AG04450 (cell line): ENCODE measurements around the gene ACOXL. TPM values are rescaled to one million over a fixed set of nuclear protein-coding genes. Genes with fewer than 3 reads are reported as not detected.

Experiments
- CTCF ChIA-PET: fragments of 300-600, 350-600 bp; formaldehyde crosslinking; extraction: SDS; loops from one replicate; lab custom pipeline; 2022; ENCODE audit warnings: antibody characterized with exemption, inconsistent platforms; lab: Charles Lee
- POLR2A ChIA-PET: fragments of 350-600 bp; formaldehyde crosslinking; extraction: SDS; loops from one replicate; lab custom pipeline; 2021; ENCODE audit warnings: antibody characterized with exemption, inconsistent platforms; lab: Yijun Ruan, JAX
- DNase-seq: peaks from one replicate; pipeline ENCODE4 v3.0.0-alpha.2; 2011; ENCODE audit warnings: low read depth, low spot score
- H3K27ac ChIP-seq: one replicate; pipeline ENCODE4 v1.5.1; 2012; ENCODE audit warnings: low read depth, low read length, control low read depth
- H3K27me3 ChIP-seq: one replicate; pipeline ENCODE4 v1.6.0; 2012; ENCODE audit warnings: low read length; ENCODE audit not compliant: control insufficient read depth, insufficient read depth
- H3K4me3 ChIP-seq: 2 replicates; pipeline ENCODE4 v1.5.1; 2011; ENCODE audit warnings: mild to moderate bottlenecking, low read depth, low read length, control low read depth
- H3K9me3 ChIP-seq: 2 replicates; pipeline ENCODE4 v1.5.1; 2012; ENCODE audit warnings: low read length; ENCODE audit not compliant: control insufficient read depth, insufficient read depth
- CTCF ChIP-seq: IDR thresholded peaks from 2 replicates; pipeline ENCODE4 v1.5.1; 2011; ENCODE audit warnings: low read depth, low read length, control low read depth, inconsistent platforms
- polyA plus RNA-seq: library from polyadenylated mRNA; depleted of rRNA; stranded (reverse); fragments of >200 nt; gene quantifications from 2 replicates; pipeline ENCODE4 v1.2.3, GENCODE V29; 2011

ACOXL gene
- polyA plus RNA-seq, 1 experiment: not detected

- H3K4me3 ChIP-seq: no peak overlapping the region
- H3K9me3 ChIP-seq: no peaks in the 10 kb centered on the region
- ChIA-PET CTCF (no interaction called here), POLR2A (no interaction called here)
- H3K27me3 ChIP-seq: peaks cover 23% of the 10 kb centered on the region
- H3K27ac ChIP-seq: no peak overlapping the region
- no peak for DNase-seq
- no peak for TF ChIP-seq CTCF
These were observed 72.1 kb downstream of the ACOXL start for GRCh38 chr2:110804433-110804832.

- CTCF ChIA-PET: no interaction called here
- POLR2A ChIA-PET: no interaction called here
- peaks cover 23% of the 10 kb centered on the region for H3K27me3 ChIP-seq
- no peak for TF ChIP-seq CTCF
- H3K4me3 ChIP-seq: no peak overlapping the region
- no peak overlapping the region for H3K27ac ChIP-seq
- no peak for DNase-seq
- no peaks in the 10 kb centered on the region for H3K9me3 ChIP-seq
These were observed 72.5 kb downstream of the ACOXL start for GRCh38 chr2:110804915-110805314.

GRCh38 chr2:110805894-110806452 is 73.6 kb downstream of the ACOXL start:
- CTCF ChIA-PET: no interaction called here
- no peak for TF ChIP-seq CTCF

GRCh38 chr2:110807522-110807921 is 75.1 kb downstream of the ACOXL start:
- no peak for TF ChIP-seq CTCF
- Histone ChIP-seq H3K27ac (no peak overlapping the region), H3K9me3 (no peaks in the 10 kb centered on the region), H3K4me3 (no peak overlapping the region), H3K27me3 (peaks cover 15% of the 10 kb centered on the region)
- ChIA-PET CTCF (no interaction called here), POLR2A (no interaction called here)
- DNase-seq: no peak

More at GRCh38 chr2:110805894-110806452, 73.6 kb downstream of the ACOXL start:
- POLR2A ChIA-PET: no interaction called here
- H3K27ac ChIP-seq: no peak overlapping the region
- no peak for DNase-seq
- peaks cover 19% of the 10 kb centered on the region for H3K27me3 ChIP-seq
- H3K4me3 ChIP-seq: no peak overlapping the region
- no peaks in the 10 kb centered on the region for H3K9me3 ChIP-seq

GRCh38 chr2:110810404-110810803 is 78.0 kb downstream of the ACOXL start:
- POLR2A ChIA-PET: no interaction called here
- Histone ChIP-seq H3K27me3 (peaks cover 22% of the 10 kb centered on the region), H3K27ac (no peak overlapping the region), H3K9me3 (no peaks in the 10 kb centered on the region), H3K4me3 (no peak overlapping the region)
- TF ChIP-seq CTCF: no peak
- CTCF ChIA-PET: no interaction called here
- no peak for DNase-seq
